Measurements from ENCODE around the gene ZSWIM5. TPM values are rescaled to one million over a fixed set of nuclear protein-coding genes. Genes with fewer than 3 reads are reported as not detected.

ZSWIM5 gene
- total RNA-seq, 4 donors from 2014 or later, result 1.3 to 2.2 (median 1.7) TPM

- DNase-seq (ENCODE audit: low spot score in 2 of 2), result no peak
- no peak overlapping the region for H3K4me3 ChIP-seq (ENCODE audit: low read depth, poor library complexity, severe bottlenecking)
- TF ChIP-seq POLR2A (IDR thresholded peaks at IDR 0.05), result no peak
- TF ChIP-seq CTCF (IDR thresholded peaks at IDR 0.05), result no peak
- WGBS, 2 donors, result 74 to 88% methylated on average over 2 of the region's 2 CpGs
- intact Hi-C loops (cut with DNase I; ENCODE audit: low total_unique reads), result loop anchor here (10.0 kb wide), 1 partner anchor 559 kb away; no protein-coding TSS in a partner anchor
Measured at GRCh38 chr1:45016090-45016697, 190.2 kb downstream of the ZSWIM5 start.

DNA sequence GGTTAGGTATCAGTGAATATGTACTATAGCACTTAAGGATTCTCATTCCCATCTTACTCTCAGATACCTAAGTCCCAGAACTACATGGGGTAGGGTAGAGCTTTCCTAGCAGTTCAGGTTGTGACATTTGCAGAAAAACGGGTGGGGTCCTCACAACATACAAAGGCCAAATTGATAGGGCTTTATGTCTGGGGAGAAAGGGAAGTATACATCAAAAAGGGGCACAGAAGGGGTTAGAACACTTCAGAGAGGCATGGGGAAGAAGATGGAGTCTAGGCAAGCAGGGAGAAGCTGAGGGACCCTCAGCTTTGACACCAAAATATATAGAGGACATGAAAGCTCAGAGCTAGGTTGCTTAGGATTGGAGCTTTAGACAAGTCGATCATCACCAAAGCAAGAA lies 190.7 kb downstream of the ZSWIM5 start:
- 66 to 82% methylated on average over 2 of the region's 2 CpGs for WGBS, 2 donors
- DNase-seq (ENCODE audit: low spot score in 2 of 2), result no peak
- H3K4me3 ChIP-seq (ENCODE audit: low read depth, poor library complexity, severe bottlenecking), result no peak overlapping the region
- intact Hi-C loops (cut with DNase I; ENCODE audit: low total_unique reads), result loop anchor here (10.0 kb wide), 1 partner anchor 559 kb away; no protein-coding TSS in a partner anchor
- TF ChIP-seq CTCF (IDR thresholded peaks at IDR 0.05) (no peak), POLR2A (IDR thresholded peaks at IDR 0.05) (no peak)

- intact Hi-C loops (cut with DNase I; ENCODE audit: low total_unique reads), result loop anchor here (5.0 to 10.0 kb wide), 2 partner anchors 288 to 560 kb away; no protein-coding TSS in a partner anchor
- peak; percentile 83 to 93 for DNase-seq (ENCODE audit: low spot score in 2 of 2)
- TF ChIP-seq CTCF (IDR thresholded peaks at IDR 0.05), result peak in 1 of 3 donors; percentile 64
- no peak for TF ChIP-seq POLR2A (IDR thresholded peaks at IDR 0.05)
- 36 to 37% methylated on average over 6 of the region's 6 CpGs for WGBS, 2 donors
- H3K4me3 ChIP-seq (ENCODE audit: low read depth, poor library complexity, severe bottlenecking), result no peak overlapping the region
Measured at GRCh38 chr1:45014321-45015028, 191.9 kb downstream of the ZSWIM5 start.

DNA sequence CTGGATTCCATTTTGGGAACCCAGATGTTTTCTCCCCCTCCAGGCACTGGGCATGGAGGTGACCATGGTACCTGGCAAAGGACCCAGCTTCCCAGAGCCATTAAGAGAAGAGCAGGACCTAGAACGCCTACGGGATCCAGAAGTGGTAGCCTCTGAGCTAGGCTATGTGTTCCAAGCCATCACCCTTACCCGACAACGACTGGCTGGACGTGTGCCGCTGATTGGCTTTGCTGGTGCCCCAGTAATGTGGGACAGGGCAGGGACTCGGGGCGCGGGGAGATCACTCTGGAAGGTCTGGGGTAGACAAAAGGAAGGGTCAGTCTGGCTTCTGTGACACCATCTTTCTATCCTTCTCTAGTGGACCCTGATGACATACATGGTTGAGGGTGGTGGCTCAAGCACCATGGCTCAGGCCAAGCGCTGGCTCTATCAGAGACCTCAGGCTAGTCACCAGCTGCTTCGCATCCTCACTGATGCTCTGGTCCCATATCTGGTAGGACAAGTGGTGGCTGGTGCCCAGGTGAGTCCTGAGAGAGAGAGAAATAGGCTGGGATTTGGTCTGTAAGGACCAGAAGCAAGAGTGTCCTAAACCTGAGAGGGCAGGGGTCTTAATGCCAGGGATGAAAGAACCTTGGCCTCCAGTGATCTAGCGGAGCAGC lies 192.7 kb downstream of the ZSWIM5 start:
- intact Hi-C loops (cut with DNase I; ENCODE audit: low total_unique reads), result loop anchor here (5.0 to 10.0 kb wide), 2 partner anchors 289 to 561 kb away; no protein-coding TSS in a partner anchor
- WGBS, 2 donors, result 73 to 78% methylated on average over 12 of the region's 12 CpGs
- no peak for DNase-seq (ENCODE audit: low spot score in 2 of 2)
- no peak overlapping the region for H3K4me3 ChIP-seq (ENCODE audit: low read depth, poor library complexity, severe bottlenecking)
- TF ChIP-seq POLR2A (IDR thresholded peaks at IDR 0.05), result no peak

- H3K4me3 ChIP-seq (ENCODE audit: low read depth, poor library complexity, severe bottlenecking), result peak overlapping the region; percentile 11
- no peak for TF ChIP-seq CTCF (IDR thresholded peaks at IDR 0.05)
- intact Hi-C loops (cut with DNase I; ENCODE audit: low total_unique reads), result loop anchor here (5.0 to 10.0 kb wide), 2 partner anchors 290 to 562 kb away; no protein-coding TSS in a partner anchor
- DNase-seq (ENCODE audit: low spot score in 2 of 2), result peak; percentile 82 to 93
- WGBS, 2 donors, result 5 to 7% methylated on average over 20 to 21 of the region's 21 CpGs
Measured at GRCh38 chr1:45012639-45013278, 193.6 kb downstream of the ZSWIM5 start.

Data from lower leg skin (tissue), 4 donors.